GM12878 (cell line): ENCODE results near the gene ZBTB42. TPM values are rescaled to one million over a fixed set of nuclear protein-coding genes. Genes with fewer than 3 reads are reported as not detected.

Experiments used
- ATAC-seq: fragments of 200-7000 bp; cut with Tn5 transposase; 3 replicates; pipeline ENCODE4 v1.9.1; 2020; ENCODE audit warnings: mild to moderate bottlenecking, moderate library complexity
- Bru-seq: library from RNA; stranded (reverse); fragments of 400-500 nt; gene quantifications from one replicate; lab custom pipeline; 2021; lab: Mats Ljungman, UMichigan
- BruChase-seq, 2 experiments: library from RNA; stranded (reverse); fragments of 400-500 nt; gene quantifications; one replicate each; lab custom pipeline; 2021; lab: Mats Ljungman, UMichigan
- BruUV-seq: library from RNA; stranded (reverse); fragments of 400-500 nt; replicated peaks from 2 replicates; lab custom pipeline; 2021; lab: Mats Ljungman, UMichigan
- CTCF ChIA-PET: fragments of 300-600 bp; sonication (Branson Sonifier 250); formaldehyde crosslinking; extraction: SDS; loops from one replicate; lab custom pipeline; 2021; ENCODE audit warnings: inconsistent platforms; lab: Yijun Ruan, JAX
- POLR2A ChIA-PET: fragments of 350-600 bp; formaldehyde crosslinking; extraction: SDS; loops from one replicate; lab custom pipeline; 2021; ENCODE audit warnings: inconsistent platforms; lab: Charles Lee
- RAD21 ChIA-PET: fragments of 300-600 bp; sonication (Branson Sonifier 250); formaldehyde crosslinking; loops from one replicate; lab custom pipeline; 2023; ENCODE audit warnings: antibody characterized with exemption; ENCODE audit not compliant: unreplicated experiment; lab: Charles Lee
- SMC1A ChIA-PET: fragments of 300-600 bp; sonication (Branson Sonifier 250); formaldehyde crosslinking; loops from one replicate; lab custom pipeline; 2023; ENCODE audit not compliant: unreplicated experiment, uncharacterized antibody; lab: Charles Lee
- DNase-seq: peaks from one replicate; pipeline ENCODE4 v3.0.0-alpha.2; 2011; ENCODE audit warnings: low read depth, low spot score
- FAIRE-seq: peaks from 3 replicates; lab custom pipeline; 2011; peaks lifted over from hg19 to GRCh38; lab: Jason Lieb, UNC
- H2AFZ ChIP-seq: 2 replicates; pipeline ENCODE4 v1.6.0; 2011; ENCODE audit warnings: low read depth, low read length, control low read depth; ENCODE audit not compliant: control insufficient read depth
- H3K27ac ChIP-seq: 2 replicates; pipeline ENCODE4 v1.5.1; 2011; ENCODE audit warnings: control low read depth; ENCODE audit not compliant: control insufficient read depth, insufficient read depth
- H3K27me3 ChIP-seq, 2 experiments: replicated peaks in 1 of 2; 2 replicates each; pipeline versions ENCODE4 v1.6.0 to v1.6.1; 2011; ENCODE audit warnings: low read length in 1 of 2; ENCODE audit not compliant: control insufficient read depth in 2 of 2, insufficient read depth in 2 of 2
- H3K36me3 ChIP-seq, 2 experiments: 2 replicates each; pipeline ENCODE4 v1.5.1; 2011; ENCODE audit warnings: low read length in 1 of 2; ENCODE audit not compliant: control insufficient read depth in 2 of 2, insufficient read depth in 2 of 2
- H3K4me1 ChIP-seq: 2 replicates; pipeline ENCODE4 v1.6.1; 2011; ENCODE audit warnings: mild to moderate bottlenecking, low read length, moderate library complexity, mixed read lengths; ENCODE audit not compliant: control insufficient read depth, insufficient read depth
- H3K4me2 ChIP-seq: 2 replicates; pipeline ENCODE4 v1.6.0; 2011; ENCODE audit warnings: control low read depth; ENCODE audit not compliant: control insufficient read depth, insufficient read depth
- H3K4me3 ChIP-seq: fragments of 200-600 bp; sonication (generic); 2 replicates; pipeline ENCODE4 v1.5.1; 2016
- H3K79me2 ChIP-seq: 2 replicates; pipeline ENCODE4 v1.6.0; 2011; ENCODE audit warnings: low read length; ENCODE audit not compliant: control insufficient read depth, insufficient read depth
- H3K9ac ChIP-seq: 2 replicates; pipeline ENCODE4 v1.8.0; 2011; ENCODE audit warnings: low read length, control low read depth, mixed read lengths; ENCODE audit not compliant: control insufficient read depth, insufficient read depth
- H3K9me3 ChIP-seq: replicated peaks from 3 replicates; pipeline ENCODE4 v1.5.1; 2011; ENCODE audit warnings: mild to moderate bottlenecking, low read length; ENCODE audit not compliant: control insufficient read depth, insufficient read depth
- H4K20me1 ChIP-seq: 2 replicates; pipeline ENCODE4 v1.6.0; 2011; ENCODE audit not compliant: control insufficient read depth, insufficient read depth
- BACH1 ChIP-seq: fragments of 450-650 bp; IDR thresholded peaks from 2 replicates; pipeline ENCODE4 v1.6.1; 2017; ENCODE audit warnings: mild to moderate bottlenecking, borderline replicate concordance
- BHLHE40 ChIP-seq, 2 experiments: fragments of 450-650 bp in 1 of 2; IDR thresholded peaks; 2 replicates each; pipeline ENCODE4 v1.6.1; 2011 to 2017; ENCODE audit warnings: low read depth in 2 of 2, borderline replicate concordance in 1 of 2, improper control_type of control experiment in 1 of 2, low read length in 1 of 2, mild to moderate bottlenecking in 1 of 2
- CHD4 ChIP-seq: fragments of 200-600 bp; sonication (generic); IDR thresholded peaks from 2 replicates; pipeline ENCODE4 v1.6.1; 2016; ENCODE audit warnings: mild to moderate bottlenecking
- CREM ChIP-seq: IDR thresholded peaks from 2 replicates; pipeline ENCODE4 v1.6.1; 2014; ENCODE audit warnings: antibody characterized with exemption, low read depth
- DPF2 ChIP-seq: fragments of 450-650 bp; IDR thresholded peaks from 2 replicates; pipeline ENCODE4 v1.6.1; 2017; ENCODE audit warnings: mild to moderate bottlenecking
- EED ChIP-seq: sonication (generic); IDR thresholded peaks from 2 replicates; pipeline ENCODE4 v1.6.1; 2016; ENCODE audit warnings: antibody characterized with exemption, low read depth
- HDAC6 ChIP-seq: fragments of 200-600 bp; sonication (generic); IDR thresholded peaks from one replicate; pipeline ENCODE4 v1.8.0; 2017; ENCODE audit warnings: antibody characterized with exemption; ENCODE audit not compliant: unreplicated experiment
- HDGF ChIP-seq: fragments of 450-650 bp; IDR thresholded peaks from 2 replicates; pipeline ENCODE4 v1.6.1; 2016; ENCODE audit warnings: antibody characterized with exemption
- IKZF1 ChIP-seq: fragments of 450-650 bp; conservative IDR thresholded peaks from 2 replicates; pipeline ENCODE4 v1.6.1; 2017; ENCODE audit warnings: antibody characterized with exemption, mild to moderate bottlenecking
- LARP7 ChIP-seq: fragments of 450-650 bp; IDR thresholded peaks from 2 replicates; pipeline ENCODE4 v1.6.1; 2017; ENCODE audit warnings: mild to moderate bottlenecking
- POLR2AphosphoS5 ChIP-seq: IDR thresholded peaks from 2 replicates; pipeline ENCODE4 v1.6.1; 2011; ENCODE audit warnings: mild to moderate bottlenecking, low read length, inconsistent platforms
- RB1 ChIP-seq: fragments of 450-650 bp; formaldehyde crosslinking; IDR thresholded peaks from 2 replicates; pipeline ENCODE4 v1.6.1; 2017; ENCODE audit warnings: mild to moderate bottlenecking, borderline replicate concordance
- SIN3A ChIP-seq: IDR thresholded peaks from 2 replicates; pipeline ENCODE4 v1.6.1; 2012; ENCODE audit warnings: low read depth, low read length, improper control_type of control experiment
- SRF ChIP-seq, 2 experiments: IDR thresholded peaks; 2 replicates each; pipeline ENCODE4 v1.6.1; 2011; ENCODE audit warnings: low read depth in 2 of 2, low read length in 2 of 2, mild to moderate bottlenecking in 1 of 2, moderate library complexity in 1 of 2
- WGBS: methylation state at CpG from one replicate; pipeline ENCODE4 v1.1.6; 2016; ENCODE audit warnings: low lambda C conversion rate; ENCODE audit not compliant: insufficient replicate concordance, insufficient coverage; ENCODE audit errors: missing lambda C conversion rate; 5-methylcytosine and 5-hydroxymethylcytosine counted together
- in situ Hi-C: fragments of 300-500 bp; cut with MboI; formaldehyde crosslinking; loops from 9 replicates; pipeline ENCODE4 v1.14.3; 2018; ENCODE audit warnings: mixed read lengths
- intact Hi-C: fragments of 100-400 bp; cut with micrococcal nuclease; formaldehyde crosslinking; loops from one replicate; pipeline ENCODE4 v1.14.2; 2022; ENCODE audit not compliant: unreplicated experiment
- long read RNA-seq, 2 experiments: library from polyadenylated mRNA; unstranded; transcript quantifications; one replicate each; pipeline ENCODE4 v2.0.0, GENCODE V29; 2019 to 2020
- polyA minus RNA-seq, 3 experiments: library from RNA; depleted of rRNA, polyadenylated mRNA; stranded (reverse); fragments of >200 nt; gene quantifications; 2 replicates each; pipeline ENCODE4 v1.2.3, GENCODE V29; 2011
- polyA plus RNA-seq, 11 experiments: library from polyadenylated mRNA; depleted of rRNA in 4 of 11; unstranded in 6 of 11; stranded (reverse) in 5 of 11; fragments of >200 nt; fragmentation: Nextera tagmentation in 4 of 11; fragmentation: Illumina TruSeq in 1 of 11; extraction: Ambion mirVana in 4 of 11; extraction: Trizol in 1 of 11; gene quantifications; 1 replicate in 1 of 11; 2 replicates in 10 of 11; pipeline versions ENCODE4 v1.2.1 to v1.2.3, GENCODE V29; 2011 to 2016; ENCODE audit warnings: inconsistent platforms in 2 of 11, missing spikeins in 2 of 11, low read depth in 1 of 11
- total RNA-seq, 4 experiments: library from RNA; depleted of rRNA in 3 of 4; stranded (reverse); fragments of >200 nt in 3 of 4; fragmentation: Illumina TruSeq in 1 of 4; extraction: Trizol in 1 of 4; gene quantifications; 2 replicates each; pipeline versions ENCODE4 v1.2.1 to v1.2.3, GENCODE V29; 2013 to 2021
- TF ChIP-seq, protein P1 (sequence below): IDR thresholded peaks from 2 replicates; pipeline ENCODE4 v1.6.1; 2012; ENCODE audit warnings: improper control_type of control experiment, low read depth, low read length; ENCODE audit not compliant: insufficient replicate concordance

The ZBTB42 gene
- total RNA-seq (2013; cell fraction: nucleolus; rRNA removed) = 1.8 and 3.7 TPM in 2 replicates
- total RNA-seq (2014; rRNA removed) (0.33 and 0.68 TPM in 2 replicates), total RNA-seq (2014; rRNA removed; fragmentation: Illumina TruSeq; extraction: Trizol) (0.46 and 0.54 TPM in 2 replicates), total RNA-seq (2021) (1.2 and 1.3 TPM in 2 replicates), polyA plus RNA-seq (2011; rRNA removed) (0.10 and 0.22 TPM in 2 replicates), polyA plus RNA-seq (2014; fragmentation: Illumina TruSeq; extraction: Trizol) (0.13 TPM in 1 of 2 replicates, not detected in the other), polyA plus RNA-seq (2014; fragmentation: Nextera tagmentation; extraction: Ambion mirVana) (under 1 TPM in 1 of 2 experiments, not detected in 1; 0.05 TPM), polyA plus RNA-seq (2014; rRNA removed) (0.51 and 0.94 TPM in 2 replicates), polyA plus RNA-seq (2016; fragmentation: Nextera tagmentation; extraction: Ambion mirVana) (under 1 TPM in 1 of 2 experiments, not detected in 1; 0.23 TPM), polyA minus RNA-seq (2011; rRNA and poly(A)+ RNA removed) (0.44 and 1.7 TPM in 2 replicates), Bru-seq, nascent RNA (percentile 36 among the genes with signal in this experiment), BruChase-seq, experiment 1, labeled RNA remaining after a 6-hour chase (percentile 30 among the genes with signal in this experiment), BruChase-seq, experiment 2, labeled RNA remaining after a 2-hour chase (percentile 34 among the genes with signal in this experiment)
- 0.07 TPM for polyA plus RNA-seq (2011; ENCODE audit: low read depth)
- polyA plus RNA-seq (2011; cell fraction: cytosol; rRNA removed) = 0.36 and 0.38 TPM in 2 replicates
- polyA plus RNA-seq (2011; cell fraction: nucleus; rRNA removed) = 0.61 and 0.97 TPM in 2 replicates
- polyA plus RNA-seq (2012) = 0.27 and 0.28 TPM in 2 replicates
- polyA minus RNA-seq (2011; cell fraction: cytosol; rRNA and poly(A)+ RNA removed) = 0.53 TPM in 1 of 2 replicates, not detected in the other
- polyA minus RNA-seq (2011; cell fraction: nucleus; rRNA and poly(A)+ RNA removed) = 2.9 and 3.4 TPM in 2 replicates
- long read RNA-seq, experiment 1 = 0 reads
- long read RNA-seq, experiment 2 = 0 reads

DNA sequence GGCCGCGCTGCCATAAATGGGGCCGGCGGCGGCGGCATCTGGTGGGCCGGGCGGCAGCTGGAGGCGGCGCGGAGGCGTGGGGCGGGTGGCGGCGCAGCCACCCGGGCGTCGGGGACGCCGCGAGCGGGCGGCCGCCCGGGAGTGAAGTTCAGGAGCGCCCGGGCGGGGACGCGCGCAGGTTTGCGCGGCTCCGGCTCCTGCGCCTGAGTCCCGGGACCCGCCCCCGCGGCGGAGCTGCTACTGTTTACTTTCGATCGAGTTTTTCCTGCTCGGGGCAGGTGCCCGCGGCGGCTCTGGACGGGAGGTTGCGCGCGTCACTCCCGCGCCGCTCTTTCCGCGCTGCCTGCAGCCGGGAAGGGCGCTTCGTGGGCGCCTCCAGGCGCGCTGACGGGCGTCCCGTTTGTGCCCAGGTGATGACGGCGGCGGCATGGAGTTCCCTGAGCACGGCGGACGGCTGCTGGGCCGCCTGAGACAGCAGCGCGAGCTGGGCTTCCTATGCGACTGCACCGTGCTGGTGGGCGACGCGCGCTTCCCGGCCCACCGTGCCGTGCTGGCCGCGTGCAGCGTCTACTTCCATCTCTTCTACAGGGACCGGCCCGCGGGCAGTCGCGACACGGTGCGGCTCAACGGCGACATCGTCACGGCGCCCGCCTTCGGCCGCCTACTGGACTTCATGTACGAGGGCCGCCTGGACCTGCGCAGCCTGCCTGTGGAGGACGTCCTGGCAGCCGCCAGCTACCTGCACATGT, at the start of gene ZBTB42:
TSS of gene ZBTB42 (plus strand) at position 331 of the 749 bp plus-strand sequence. CDS start at position 428, 97 bp downstream.
- Histone ChIP-seq H3K9ac (peak within 1 kb of the TSS; percentile 22; the same call in 1 of the 2 replicates), H3K4me3 (peak within 1 kb of the TSS; percentile 69), H3K9me3 (no peaks in the 10 kb centered on the region), H3K79me2 (no peaks in the 10 kb centered on the region), H4K20me1 (no peaks in the 10 kb centered on the region), H2AFZ (peak within 1 kb of the TSS; percentile 69), H3K4me2 (peak within 1 kb of the TSS; percentile 97), H3K27ac (no peak within 1 kb of the TSS), H3K36me3 (no peaks in the 10 kb centered on the region), H3K4me1 (peaks cover 15% of the 10 kb centered on the region), H3K27me3 (peaks cover 0 to 3% of the 10 kb centered on the region in 2 experiments; a peak in 2 of 4 replicates)
- in situ Hi-C loops = no loop called here
- under 1% methylated on average over 50 of the region's 105 CpGs for WGBS
- CTCF ChIA-PET = no interaction called here
- POLR2A ChIA-PET = no interaction called here
- no TSS peak for BruUV-seq
- ATAC-seq = peak; percentile 39
- intact Hi-C loops = no loop called here
- RAD21 ChIA-PET = no interaction called here
- no peak for FAIRE-seq
- DNase-seq = no peak
- SMC1A ChIA-PET = interaction anchor here (1.6 kb wide), 1 partner anchor 16 kb away, joined by 3 read pairs; no protein-coding TSS in a partner anchor
- TF ChIP-seq SIN3A = no peak
- TF ChIP-seq LARP7 = peak; percentile 57; the same call in 1 of the 2 replicates
- no peak for TF ChIP-seq CREM
- TF ChIP-seq BACH1 = peak; percentile 50; the same call in 1 of the 2 replicates
- TF ChIP-seq CHD4 = no peak
- 0 out of 2 replicates have a peak, but pooled peaks have one; percentile 41 for TF ChIP-seq DPF2
- TF ChIP-seq RB1 = no peak
- no peak for TF ChIP-seq HDGF
- peak in 1 of 2 experiments; percentile 29; a peak in 1 of 4 replicates for TF ChIP-seq BHLHE40 (IDR thresholded peaks at IDR 0.05; ENCODE audit: borderline replicate concordance in 1 of 2, low read depth in 2 of 2, low read length in 1 of 2)
- TF ChIP-seq SRF (IDR thresholded peaks at IDR 0.05; ENCODE audit: low read depth in 2 of 2, low read length in 2 of 2) = peak in 1 of 2 experiments; percentile 36; a peak in 1 of 4 replicates
- no peak for TF ChIP-seq EED
- TF ChIP-seq POLR2AphosphoS5 = no peak
- TF ChIP-seq IKZF1 = peak; percentile 80
- TF ChIP-seq HDAC6 = peak; percentile 58
- TF ChIP-seq, protein P1, sequence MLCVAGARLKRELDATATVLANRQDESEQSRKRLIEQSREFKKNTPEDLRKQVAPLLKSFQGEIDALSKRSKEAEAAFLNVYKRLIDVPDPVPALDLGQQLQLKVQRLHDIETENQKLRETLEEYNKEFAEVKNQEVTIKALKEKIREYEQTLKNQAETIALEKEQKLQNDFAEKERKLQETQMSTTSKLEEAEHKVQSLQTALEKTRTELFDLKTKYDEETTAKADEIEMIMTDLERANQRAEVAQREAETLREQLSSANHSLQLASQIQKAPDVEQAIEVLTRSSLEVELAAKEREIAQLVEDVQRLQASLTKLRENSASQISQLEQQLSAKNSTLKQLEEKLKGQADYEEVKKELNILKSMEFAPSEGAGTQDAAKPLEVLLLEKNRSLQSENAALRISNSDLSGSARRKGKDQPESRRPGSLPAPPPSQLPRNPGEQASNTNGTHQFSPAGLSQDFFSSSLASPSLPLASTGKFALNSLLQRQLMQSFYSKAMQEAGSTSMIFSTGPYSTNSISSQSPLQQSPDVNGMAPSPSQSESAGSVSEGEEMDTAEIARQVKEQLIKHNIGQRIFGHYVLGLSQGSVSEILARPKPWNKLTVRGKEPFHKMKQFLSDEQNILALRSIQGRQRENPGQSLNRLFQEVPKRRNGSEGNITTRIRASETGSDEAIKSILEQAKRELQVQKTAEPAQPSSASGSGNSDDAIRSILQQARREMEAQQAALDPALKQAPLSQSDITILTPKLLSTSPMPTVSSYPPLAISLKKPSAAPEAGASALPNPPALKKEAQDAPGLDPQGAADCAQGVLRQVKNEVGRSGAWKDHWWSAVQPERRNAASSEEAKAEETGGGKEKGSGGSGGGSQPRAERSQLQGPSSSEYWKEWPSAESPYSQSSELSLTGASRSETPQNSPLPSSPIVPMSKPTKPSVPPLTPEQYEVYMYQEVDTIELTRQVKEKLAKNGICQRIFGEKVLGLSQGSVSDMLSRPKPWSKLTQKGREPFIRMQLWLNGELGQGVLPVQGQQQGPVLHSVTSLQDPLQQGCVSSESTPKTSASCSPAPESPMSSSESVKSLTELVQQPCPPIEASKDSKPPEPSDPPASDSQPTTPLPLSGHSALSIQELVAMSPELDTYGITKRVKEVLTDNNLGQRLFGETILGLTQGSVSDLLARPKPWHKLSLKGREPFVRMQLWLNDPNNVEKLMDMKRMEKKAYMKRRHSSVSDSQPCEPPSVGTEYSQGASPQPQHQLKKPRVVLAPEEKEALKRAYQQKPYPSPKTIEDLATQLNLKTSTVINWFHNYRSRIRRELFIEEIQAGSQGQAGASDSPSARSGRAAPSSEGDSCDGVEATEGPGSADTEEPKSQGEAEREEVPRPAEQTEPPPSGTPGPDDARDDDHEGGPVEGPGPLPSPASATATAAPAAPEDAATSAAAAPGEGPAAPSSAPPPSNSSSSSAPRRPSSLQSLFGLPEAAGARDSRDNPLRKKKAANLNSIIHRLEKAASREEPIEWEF = no peak
